HG03565 (cell line): ENCODE measurements around the gene MFRP.

Experiments
- ATAC-seq: cut with Tn5 transposase; IDR thresholded peaks from one replicate; pipeline ENCODE4 v1.9.1; 2021; ENCODE audit warnings: mild to moderate bottlenecking, moderate library complexity; ENCODE audit not compliant: unreplicated experiment

MFRP gene

GRCh38 chr11:119373059-119373920 is 26.8 kb upstream of the MFRP start:
- ATAC-seq, result no peak

DNA sequence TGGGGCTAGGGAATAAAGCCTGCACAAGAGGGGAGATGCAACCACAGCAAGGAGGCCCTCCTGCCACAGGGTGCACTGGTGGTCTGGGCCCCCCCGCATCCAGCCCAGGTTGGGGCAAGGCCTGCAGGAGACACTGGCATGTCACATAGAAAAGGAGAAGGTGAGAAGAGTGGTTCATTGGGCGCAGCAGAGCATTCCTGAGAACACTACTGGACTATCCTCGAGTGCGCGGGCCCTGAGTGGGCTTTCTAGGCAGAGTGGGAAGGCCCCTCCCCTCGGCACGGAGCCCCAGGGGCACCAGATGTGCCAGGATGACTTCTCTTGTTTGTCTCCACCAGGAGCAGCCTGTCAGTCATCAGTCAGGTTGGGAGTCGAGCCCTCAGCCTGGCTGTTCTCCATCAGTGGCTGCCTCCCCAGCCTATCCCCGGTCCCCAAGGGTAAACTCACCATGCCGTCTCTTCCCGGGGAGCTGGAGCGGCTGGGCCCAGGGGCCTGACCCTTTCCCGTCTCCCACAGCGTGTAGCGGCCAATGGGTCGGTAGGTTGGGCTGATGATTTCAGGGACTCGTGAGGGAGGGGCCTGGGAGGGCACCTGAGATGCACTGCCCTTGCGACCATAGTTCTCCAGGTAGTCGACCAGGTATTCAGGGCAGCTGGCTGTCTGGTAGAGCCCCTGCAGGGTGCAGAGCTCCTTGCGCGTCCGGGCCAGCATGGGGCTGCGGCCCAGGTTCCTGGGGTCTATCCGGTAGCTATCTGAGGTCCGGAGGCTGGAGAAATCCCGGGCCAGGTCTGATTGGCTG is 26.0 kb upstream of the MFRP start:
- ATAC-seq, result no peak

DNA sequence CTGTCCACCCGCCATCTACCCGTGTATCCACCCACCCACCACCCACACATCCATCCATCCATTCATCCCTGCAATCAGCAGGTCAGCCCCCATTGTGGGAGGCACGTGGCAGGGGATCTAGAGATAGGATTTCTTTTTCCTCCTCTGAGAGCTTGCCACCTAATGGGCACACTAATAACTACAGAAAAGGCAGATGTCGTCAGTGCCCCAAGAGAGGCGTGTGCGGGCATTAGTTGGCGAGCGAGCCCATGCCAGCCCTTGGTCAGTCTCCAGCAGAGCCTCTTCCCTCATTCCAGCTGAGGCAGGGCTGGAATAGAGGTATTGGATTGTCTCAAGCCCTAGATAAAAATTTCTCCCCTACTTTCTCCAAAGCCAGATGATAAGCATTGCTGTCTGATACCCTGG is 25.3 kb upstream of the MFRP start:
- ATAC-seq, result no peak

GRCh38 chr11:119371067-119371601 is 24.6 kb upstream of the MFRP start:
- no peak for ATAC-seq

DNA sequence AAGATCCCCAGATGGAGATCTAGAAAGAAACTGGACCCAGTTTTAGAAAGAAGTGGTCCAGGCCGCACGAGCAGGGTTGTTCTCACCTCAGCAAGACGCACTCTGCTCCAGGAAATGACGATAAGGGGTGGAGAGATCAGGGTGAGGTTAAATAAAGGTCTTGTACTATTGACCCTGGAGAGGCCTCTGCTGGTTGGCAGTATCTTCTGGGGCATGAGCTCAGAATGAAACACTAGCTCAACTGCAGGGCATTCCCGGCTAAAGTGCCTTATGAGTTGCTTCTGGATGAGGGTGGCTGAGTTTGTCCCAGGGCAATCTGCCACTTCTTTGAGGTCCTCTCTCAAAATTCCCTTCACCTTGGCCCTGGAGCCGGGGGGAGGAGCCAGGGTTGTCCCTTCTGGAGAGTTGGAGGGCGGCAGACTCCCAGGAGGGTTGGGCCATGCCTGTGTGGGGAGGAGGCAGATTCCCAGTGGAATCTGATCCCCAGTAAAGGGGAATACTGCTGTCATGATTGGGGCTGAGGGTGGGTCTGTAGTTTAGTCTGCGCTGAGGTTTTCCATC is 24.1 kb upstream of the MFRP start:
- no peak for ATAC-seq

DNA sequence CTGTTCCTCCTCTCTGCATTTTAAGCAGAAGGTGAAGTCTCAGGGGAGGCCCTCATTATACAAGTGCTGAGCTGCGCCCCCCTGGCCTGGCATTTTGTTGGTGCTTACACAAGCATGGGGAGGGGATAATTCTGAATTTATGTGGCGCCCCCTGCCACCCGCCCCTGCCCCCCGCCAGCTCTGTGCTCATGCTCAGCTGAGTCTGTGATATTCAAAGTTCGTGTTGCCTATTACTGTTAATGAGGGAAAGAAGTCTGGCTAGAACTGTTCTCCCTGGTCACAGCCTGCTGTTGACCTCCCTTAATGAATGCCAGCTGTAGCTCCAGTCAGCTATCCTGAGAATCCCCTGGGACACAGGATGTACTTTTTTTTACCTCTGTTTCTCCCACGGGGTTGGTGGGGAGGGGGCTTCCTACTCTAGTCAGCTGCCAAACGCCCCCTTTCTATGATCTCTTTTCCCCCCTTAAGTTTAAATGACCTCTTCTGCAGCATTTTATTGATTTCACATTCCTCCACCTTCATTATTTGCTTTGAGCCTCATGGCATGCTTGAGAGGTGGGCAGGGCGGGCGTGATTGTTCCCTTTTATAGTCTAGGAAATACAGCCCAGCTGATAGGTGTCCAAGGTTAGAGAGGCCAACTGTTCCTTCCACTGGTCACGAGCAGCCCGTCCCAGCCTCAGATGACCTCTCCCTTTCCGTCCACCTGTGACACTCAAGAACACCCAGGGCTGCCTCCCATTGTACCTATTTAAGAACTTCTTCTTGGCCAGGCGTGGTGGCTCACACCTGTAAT is 22.8 kb upstream of the MFRP start:
- no peak for ATAC-seq

DNA sequence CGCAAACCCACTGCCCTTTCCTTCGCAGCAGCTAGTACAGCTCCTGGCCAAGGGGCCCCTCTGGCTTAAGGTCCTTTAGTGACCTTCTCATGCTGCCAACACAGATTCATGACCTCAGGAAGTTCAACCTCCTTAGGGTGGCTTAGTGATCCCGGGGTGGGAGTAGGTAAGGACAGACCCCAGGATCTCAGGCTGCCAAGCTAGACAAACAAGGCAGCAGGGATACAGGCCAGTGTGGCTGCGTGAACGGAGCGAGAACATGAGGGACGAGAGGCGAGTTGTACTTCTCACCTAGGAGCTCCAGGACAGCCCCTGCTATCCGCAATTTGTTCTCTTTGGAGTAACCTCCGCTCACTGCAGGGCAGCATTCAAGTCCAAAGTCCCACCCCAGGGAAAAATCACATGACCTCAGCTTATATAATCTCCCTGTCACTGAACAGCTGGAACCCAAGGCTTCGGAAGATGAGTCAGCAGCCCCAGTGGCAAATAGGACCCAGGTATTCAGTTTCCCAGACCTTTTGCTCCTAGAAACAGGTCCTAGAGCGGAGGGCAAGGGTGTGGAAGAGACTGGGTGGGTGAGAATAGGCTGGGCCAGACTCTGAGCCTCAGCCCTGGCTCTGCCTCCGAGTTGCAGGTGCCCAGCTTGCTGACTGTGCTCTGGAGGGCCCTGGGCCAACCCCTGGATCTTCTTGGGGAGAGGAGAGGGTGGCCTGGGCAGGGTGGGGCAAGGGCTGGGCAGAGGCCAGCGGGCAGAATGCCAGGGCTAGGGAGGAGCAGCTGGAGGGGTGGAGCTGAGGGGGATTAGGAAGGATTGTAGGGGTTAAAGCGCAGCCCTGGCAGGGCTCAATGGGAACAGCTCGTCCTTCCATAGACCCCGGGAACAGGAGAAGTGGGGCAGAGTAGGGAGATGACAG is 21.9 kb upstream of the MFRP start:
- no peak for ATAC-seq

DNA sequence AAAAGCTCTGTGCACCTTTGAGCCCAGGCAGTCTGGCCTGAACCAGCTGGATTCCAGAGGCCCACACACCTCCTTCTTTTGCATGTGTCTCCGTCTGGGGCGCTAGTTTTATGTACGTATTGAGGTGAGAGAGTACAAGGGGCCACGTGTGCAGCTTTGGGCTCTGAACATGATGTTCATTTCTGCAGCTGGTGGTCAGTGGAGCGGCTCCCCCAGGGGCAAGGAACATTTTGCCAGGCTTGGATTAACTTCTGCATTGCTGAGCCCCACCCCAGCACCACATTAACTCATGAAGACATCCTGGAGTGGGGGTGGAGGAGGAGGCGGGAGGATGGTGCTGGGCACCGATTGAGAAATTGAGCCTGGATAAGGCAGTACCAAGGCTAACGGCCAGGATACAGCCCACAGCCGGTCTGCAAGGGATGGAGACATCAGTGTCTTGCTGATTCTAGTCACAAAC is 21.2 kb upstream of the MFRP start:
- no peak for ATAC-seq

GRCh38 chr11:119366690-119367620 is 20.4 kb upstream of the MFRP start:
- ATAC-seq, result no peak

DNA sequence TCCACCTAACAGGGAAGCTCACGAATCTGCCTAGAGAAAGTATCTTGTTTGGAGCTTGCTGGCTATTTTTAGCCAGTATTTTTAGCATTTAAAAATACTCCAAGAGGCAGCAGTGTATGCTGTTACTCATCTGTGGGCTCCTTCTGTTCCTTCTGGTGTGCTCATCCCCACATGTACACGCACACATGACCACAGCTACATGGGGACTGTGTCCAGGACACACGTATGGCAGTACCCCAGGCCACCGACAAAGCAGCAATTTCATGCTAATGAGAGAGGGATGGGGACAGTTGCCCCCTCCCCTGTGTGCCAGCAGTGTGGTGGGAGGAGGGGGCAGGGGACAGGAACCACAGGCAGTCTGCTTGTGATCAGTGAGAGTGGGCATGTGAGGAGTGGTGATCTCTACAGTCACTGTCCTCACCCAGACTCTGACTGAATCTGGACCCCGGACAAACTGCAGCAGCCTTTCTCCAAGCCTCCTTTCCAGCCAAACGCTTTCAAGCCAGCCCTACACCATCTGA is 18.6 kb upstream of the MFRP start:
- no peak for ATAC-seq

DNA sequence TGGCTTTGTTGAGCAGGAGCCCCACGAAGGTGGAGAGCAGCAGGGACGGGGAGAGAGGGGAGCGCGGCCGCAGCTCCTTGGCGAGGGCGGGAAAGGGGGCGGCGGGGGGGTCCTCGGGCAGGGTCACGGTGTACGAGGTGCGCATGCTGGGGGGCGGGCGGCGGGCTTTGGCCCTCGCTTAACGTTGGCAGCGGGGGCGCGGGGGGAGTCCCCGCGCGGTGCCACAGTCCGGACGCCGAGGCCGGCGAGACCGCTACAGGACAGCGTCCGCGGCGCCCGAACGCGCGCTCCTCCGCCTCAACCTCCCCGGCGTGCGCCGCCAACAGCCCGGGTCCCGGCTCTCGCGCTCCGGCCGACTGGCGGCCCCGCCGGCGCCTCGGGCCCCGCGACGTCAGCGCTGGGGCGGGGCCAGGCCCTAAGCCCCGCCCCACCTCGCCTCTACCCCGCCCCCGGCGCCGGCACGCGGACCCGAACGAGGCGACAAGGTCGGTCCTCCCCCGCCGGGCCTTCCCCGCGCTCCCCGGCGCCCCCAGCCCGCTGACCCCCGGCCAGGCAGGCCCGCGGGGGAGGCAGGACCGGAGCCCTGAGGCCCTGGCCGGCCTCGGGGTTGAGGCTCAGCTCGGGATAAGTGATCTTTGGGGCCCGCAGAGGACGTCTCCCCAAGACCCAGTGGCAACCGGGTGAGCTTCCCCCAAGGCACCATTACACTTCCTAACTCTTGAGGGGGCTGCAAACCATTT is 17.5 kb upstream of the MFRP start:
- ATAC-seq, result no peak

GRCh38 chr11:119363081-119363850 is 16.8 kb upstream of the MFRP start:
- ATAC-seq, result no peak

GRCh38 chr11:119362741-119363080 is 16.2 kb upstream of the MFRP start:
- no peak for ATAC-seq

DNA sequence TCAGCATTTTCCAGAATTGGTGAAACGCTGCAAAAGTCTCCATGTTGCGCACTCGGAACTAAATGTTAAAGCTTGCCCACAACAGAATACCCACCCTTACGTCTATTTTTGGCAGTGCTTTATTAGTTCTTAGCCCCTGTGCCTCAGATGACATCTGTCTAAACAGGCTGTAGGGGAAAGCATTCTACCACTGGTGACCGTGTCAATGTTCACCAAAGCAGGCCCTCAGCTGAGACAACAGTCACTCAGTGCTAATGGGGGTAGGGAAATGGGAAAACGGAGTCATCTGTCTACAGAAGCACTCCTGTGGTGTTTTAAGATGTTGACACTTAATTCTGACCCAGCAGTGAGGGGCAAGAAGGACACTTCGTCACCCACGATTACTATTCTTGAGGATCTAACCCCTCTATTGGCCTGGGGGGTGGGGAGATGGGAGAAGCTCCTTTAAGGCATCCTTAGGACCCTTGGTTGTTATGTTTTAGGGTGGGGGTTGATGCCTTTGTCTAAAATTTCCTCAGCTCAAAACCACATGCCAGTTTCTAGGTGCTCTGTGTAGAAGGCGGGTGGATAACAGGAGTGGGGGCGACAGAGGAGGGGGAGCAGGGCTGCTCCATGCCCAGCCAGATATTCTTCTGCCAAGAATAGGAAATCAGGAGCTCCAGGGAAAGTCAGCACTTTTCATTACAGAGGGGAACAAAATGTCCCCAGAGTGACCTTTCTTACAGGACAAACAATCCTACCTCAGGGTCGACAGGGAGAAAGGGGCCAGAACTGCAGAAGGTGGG is 15.6 kb upstream of the MFRP start:
- ATAC-seq, result no peak

GRCh38 chr11:119361056-119361787 is 14.7 kb upstream of the MFRP start:
- ATAC-seq, result no peak
